K562 (cell line): Measurements from ENCODE around the gene ELOVL4. TPM values are rescaled to one million over a fixed set of nuclear protein-coding genes. Genes with fewer than 3 reads are reported as not detected.

ENCODE experiments used
- ATAC-seq: fragments of 200-7000 bp; cut with Tn5 transposase; 3 replicates; pipeline ENCODE4 v1.9.1; 2020; ENCODE audit warnings: moderate library complexity
- BruUV-seq: library from RNA; stranded (reverse); fragments of 400-500 nt; replicated peaks from 2 replicates; lab custom pipeline; 2021; lab: Mats Ljungman, UMichigan
- CTCF ChIA-PET: fragments of 300-600 bp; formaldehyde crosslinking; extraction: SDS; loops from one replicate; lab custom pipeline; 2021; ENCODE audit warnings: low intra/inter-chr PET ratio; lab: Yijun Ruan, JAX
- POLR2A ChIA-PET: fragments of 300-600, 350-650 bp; sonication (Branson Sonifier 250); formaldehyde crosslinking; extraction: SDS; loops from one replicate; lab custom pipeline; 2021; ENCODE audit warnings: antibody characterized with exemption, inconsistent platforms; lab: Yijun Ruan, JAX
- DNase-seq, 4 experiments: peaks; one replicate each; pipeline versions ENCODE4 v3.0.0 to v3.0.0-alpha.2; 2011 to 2018; ENCODE audit warnings: low spot score in 3 of 4, mixed read lengths in 3 of 4; ENCODE audit errors: extremely low read depth in 1 of 4
- FAIRE-seq: peaks from 2 replicates; lab custom pipeline; 2011; peaks lifted over from hg19 to GRCh38; lab: Jason Lieb, UNC
- H2AFZ ChIP-seq: 2 replicates; pipeline ENCODE4 v1.6.0; 2011; ENCODE audit warnings: low read depth, low read length, control low read depth, inconsistent platforms
- H3K27ac ChIP-seq: fragments of 200-600 bp; 3 replicates; pipeline ENCODE4 v1.8.0; 2011; ENCODE audit warnings: low read depth, mild to moderate bottlenecking, control low read depth, inconsistent platforms, low read length, moderate library complexity, mixed read lengths; ENCODE audit errors: extremely low read depth
- H3K27me3 ChIP-seq, 2 experiments: fragments of 300-600 bp in 1 of 2; 2 replicates in 1 of 2; 3 replicates in 1 of 2; pipeline versions ENCODE4 v1.6.0 to v1.8.0; 2011; ENCODE audit warnings: inconsistent platforms in 2 of 2, low read length in 2 of 2, mild to moderate bottlenecking in 1 of 2, mixed read lengths in 1 of 2, moderate library complexity in 1 of 2; ENCODE audit not compliant: control insufficient read depth in 2 of 2, insufficient read depth in 2 of 2
- H3K36me3 ChIP-seq: fragments of 300-600 bp; 3 replicates; pipeline ENCODE4 v1.8.0; 2011; ENCODE audit warnings: mild to moderate bottlenecking, low read length, inconsistent platforms; ENCODE audit not compliant: control insufficient read depth, insufficient read depth
- H3K4me1 ChIP-seq, 2 experiments: fragments of 200-600 bp in 1 of 2; replicated peaks in 1 of 2; 2 replicates in 1 of 2; 3 replicates in 1 of 2; pipeline versions ENCODE4 v1.5.1 to v1.8.0; 2011; ENCODE audit warnings: inconsistent platforms in 2 of 2, low read length in 2 of 2, mild to moderate bottlenecking in 1 of 2, mixed read lengths in 1 of 2, moderate library complexity in 1 of 2; ENCODE audit not compliant: control insufficient read depth in 2 of 2, insufficient read depth in 2 of 2
- H3K4me2 ChIP-seq: 2 replicates; pipeline ENCODE4 v1.6.1; 2011; ENCODE audit warnings: low read length, control low read depth, inconsistent platforms, mixed read lengths; ENCODE audit not compliant: insufficient read depth
- H3K4me3 ChIP-seq: fragments of 200-600 bp; sonication (generic), shearing (Covaris generic); 2 replicates; pipeline ENCODE4 v1.5.1; 2016; ENCODE audit warnings: control low read depth, inconsistent platforms
- H3K79me2 ChIP-seq: fragments of 200-600 bp; 3 replicates; pipeline ENCODE4 v1.8.0; 2011; ENCODE audit warnings: low read length, inconsistent platforms; ENCODE audit not compliant: control insufficient read depth, insufficient read depth
- H3K9ac ChIP-seq, 2 experiments: 2 replicates each; pipeline versions ENCODE4 v1.6.0 to v1.6.1; 2011; ENCODE audit warnings: low read depth in 2 of 2, low read length in 2 of 2, control low read depth in 1 of 2, inconsistent platforms in 1 of 2, mild to moderate bottlenecking in 1 of 2, mixed read lengths in 1 of 2; ENCODE audit not compliant: insufficient read depth in 1 of 2
- H3K9me1 ChIP-seq: one replicate; pipeline ENCODE4 v1.6.0; 2011; ENCODE audit warnings: inconsistent platforms, mild to moderate bottlenecking, low read length, moderate library complexity; ENCODE audit not compliant: control insufficient read depth, insufficient read depth
- H3K9me3 ChIP-seq: replicated peaks from 2 replicates; pipeline ENCODE4 v1.5.1; 2011; ENCODE audit warnings: low read depth, low read length, inconsistent platforms; ENCODE audit not compliant: control insufficient read depth, insufficient read depth
- H4K20me1 ChIP-seq: replicated peaks from 2 replicates; pipeline ENCODE4 v1.6.1; 2011; ENCODE audit warnings: low read length, inconsistent platforms, mixed read lengths; ENCODE audit not compliant: control insufficient read depth, insufficient read depth
- HMG20A ChIP-seq: fragments of 450-650 bp; formaldehyde crosslinking; conservative IDR thresholded peaks from 2 replicates; pipeline ENCODE4 v1.4.0; 2020; ENCODE audit warnings: mild to moderate bottlenecking, mixed read lengths
- PTBP1 ChIP-seq: fragments of 200-400 bp; formaldehyde crosslinking; IDR thresholded peaks from 2 replicates; pipeline ENCODE4 v1.6.1; 2017; ENCODE audit warnings: low read depth, low read length
- RBFOX2 ChIP-seq: fragments of 200-400 bp; formaldehyde crosslinking; IDR thresholded peaks from 2 replicates; pipeline ENCODE4 v1.6.1; 2017; ENCODE audit warnings: low read depth, mild to moderate bottlenecking, low read length, moderate library complexity
- RBM17 ChIP-seq: fragments of 200-400 bp; formaldehyde crosslinking; IDR thresholded peaks from 2 replicates; pipeline ENCODE4 v1.6.1; 2017; ENCODE audit warnings: low read depth, mild to moderate bottlenecking, low read length, borderline replicate concordance
- ZNF253 ChIP-seq: fragments of 250-450 bp; sonication (Bioruptor Pico); conservative IDR thresholded peaks from 2 replicates; pipeline ENCODE4 v1.6.1; 2021; ENCODE audit warnings: mild to moderate bottlenecking
- WGBS: fragments of 100-300 bp; shearing (Covaris generic); methylation state at CpG from one replicate; pipeline ENCODE4 v1.1.6; 2016; ENCODE audit warnings: low coverage, mixed read lengths; ENCODE audit not compliant: insufficient coverage; ENCODE audit errors: missing lambda C conversion rate; 5-methylcytosine and 5-hydroxymethylcytosine counted together
- in situ Hi-C: fragments of 300-500 bp; cut with MboI; formaldehyde crosslinking; loops from 4 replicates; pipeline ENCODE4 v1.15.0; 2018; ENCODE audit warnings: inconsistent platforms, mixed read lengths
- intact Hi-C: fragments of 100-400 bp; cut with micrococcal nuclease; formaldehyde crosslinking; loops from 2 replicates; pipeline ENCODE4 v1.14.2; 2022
- polyA plus RNA-seq, 8 experiments: library from polyadenylated mRNA; depleted of rRNA in 4 of 8; stranded (reverse) in 5 of 8; unstranded in 3 of 8; fragments of >200 nt; fragmentation: Nextera tagmentation in 2 of 8; fragmentation: Illumina TruSeq in 1 of 8; extraction: Ambion mirVana in 2 of 8; extraction: Trizol in 1 of 8; gene quantifications; 2 replicates each; pipeline versions ENCODE4 v1.2.1 to v1.2.3, GENCODE V29; 2011 to 2014; ENCODE audit warnings: inconsistent platforms in 1 of 8, missing spikeins in 1 of 8
- total RNA-seq, 7 experiments: library from RNA; depleted of rRNA in 6 of 7; stranded (reverse); fragments of >200 nt in 6 of 7; fragmentation: Illumina TruSeq in 2 of 7; extraction: Trizol in 2 of 7; gene quantifications; 2 replicates each; pipeline versions ENCODE4 v1.2.1 to v1.2.3, GENCODE V29; 2011 to 2021; ENCODE audit warnings: low replicate concordance in 1 of 7
- TF ChIP-seq, protein P1 (sequence below): fragments of 450-650 bp; IDR thresholded peaks from 2 replicates; pipeline ENCODE4 v1.7.1; 2018; ENCODE audit warnings: mild to moderate bottlenecking, low read depth; ENCODE audit not compliant: partially characterized antibody

The ELOVL4 gene
- total and polyA plus RNA-seq, 9 of the 15 experiments (the other 6 are each of a cell fraction or from before 2014, with no cell fraction given): not detected

DNA sequence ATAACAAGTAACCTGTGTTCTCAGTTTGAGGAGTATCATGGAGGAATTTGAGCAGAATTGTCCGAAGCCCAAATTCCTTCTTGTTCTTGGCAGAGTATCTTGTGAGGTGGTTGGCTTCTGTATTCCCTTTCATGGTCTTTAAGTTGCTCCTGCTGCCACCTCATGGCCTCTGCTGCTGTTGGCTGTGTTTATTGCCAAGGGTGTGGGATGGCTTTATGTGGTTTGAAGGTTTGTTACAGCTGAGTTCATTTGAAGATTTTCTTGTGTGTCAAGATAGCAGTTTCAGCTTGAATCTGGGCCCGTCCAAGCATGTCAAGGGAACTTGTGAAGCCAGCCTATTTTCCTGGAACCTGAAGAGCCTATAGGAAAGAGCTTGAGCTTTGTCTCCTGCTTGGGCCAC lies 36.9 kb upstream of the ELOVL4 start (continued):
- TF ChIP-seq, protein P1, sequence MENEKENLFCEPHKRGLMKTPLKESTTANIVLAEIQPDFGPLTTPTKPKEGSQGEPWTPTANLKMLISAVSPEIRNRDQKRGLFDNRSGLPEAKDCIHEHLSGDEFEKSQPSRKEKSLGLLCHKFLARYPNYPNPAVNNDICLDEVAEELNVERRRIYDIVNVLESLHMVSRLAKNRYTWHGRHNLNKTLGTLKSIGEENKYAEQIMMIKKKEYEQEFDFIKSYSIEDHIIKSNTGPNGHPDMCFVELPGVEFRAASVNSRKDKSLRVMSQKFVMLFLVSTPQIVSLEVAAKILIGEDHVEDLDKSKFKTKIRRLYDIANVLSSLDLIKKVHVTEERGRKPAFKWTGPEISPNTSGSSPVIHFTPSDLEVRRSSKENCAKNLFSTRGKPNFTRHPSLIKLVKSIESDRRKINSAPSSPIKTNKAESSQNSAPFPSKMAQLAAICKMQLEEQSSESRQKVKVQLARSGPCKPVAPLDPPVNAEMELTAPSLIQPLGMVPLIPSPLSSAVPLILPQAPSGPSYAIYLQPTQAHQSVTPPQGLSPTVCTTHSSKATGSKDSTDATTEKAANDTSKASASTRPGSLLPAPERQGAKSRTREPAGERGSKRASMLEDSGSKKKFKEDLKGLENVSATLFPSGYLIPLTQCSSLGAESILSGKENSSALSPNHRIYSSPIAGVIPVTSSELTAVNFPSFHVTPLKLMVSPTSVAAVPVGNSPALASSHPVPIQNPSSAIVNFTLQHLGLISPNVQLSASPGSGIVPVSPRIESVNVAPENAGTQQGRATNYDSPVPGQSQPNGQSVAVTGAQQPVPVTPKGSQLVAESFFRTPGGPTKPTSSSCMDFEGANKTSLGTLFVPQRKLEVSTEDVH: no peak
- TF ChIP-seq HMG20A (CRISPR knock-in tag) (no peak), PTBP1 (no peak), RBM17 (no peak)

DNA sequence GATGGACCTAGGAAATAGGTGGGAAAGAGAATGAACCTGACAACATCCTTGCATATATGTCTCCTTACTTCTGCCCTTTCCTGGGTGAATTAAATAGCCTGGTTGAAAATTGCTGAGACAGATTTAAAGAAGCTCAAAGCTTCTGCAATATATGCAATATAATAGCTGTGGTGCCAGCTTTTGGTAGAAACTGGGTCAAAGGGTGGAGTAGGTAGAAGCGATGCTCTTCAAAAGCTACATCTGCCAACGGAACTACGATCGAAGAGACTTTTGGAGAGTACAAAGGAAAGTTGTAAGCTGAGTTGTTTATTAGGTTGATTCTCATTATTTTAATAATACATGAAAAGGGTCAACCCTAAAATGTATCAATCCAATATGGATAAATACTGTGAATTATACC lies 34.3 kb upstream of the ELOVL4 start:
- no TSS peak for BruUV-seq
- Histone ChIP-seq H3K9ac (no peak overlapping the region), H3K79me2 (no peaks in the 10 kb centered on the region), H3K9me1 (no peaks in the 10 kb centered on the region), H3K4me3 (no peak overlapping the region), H3K36me3 (no peaks in the 10 kb centered on the region), H2AFZ (no peak overlapping the region), H3K4me1 (no peaks in the 10 kb centered on the region), H4K20me1 (no peaks in the 10 kb centered on the region), H3K27ac (no peak overlapping the region), H3K4me2 (no peak overlapping the region), H3K27me3 (no peaks in the 10 kb centered on the region), H3K9me3 (no peaks in the 10 kb centered on the region)
- POLR2A ChIA-PET: interaction anchor here (1.3 to 1.7 kb wide), 2 partner anchors 17 to 33 kb away, joined by 3 to 5 read pairs; no protein-coding TSS in a partner anchor
- ATAC-seq (no peak), DNase-seq (no peak), FAIRE-seq (no peak)
- intact Hi-C loops (no loop called here), in situ Hi-C loops (no loop called here)
- CTCF ChIA-PET: interaction anchor here (0.5 kb wide), 1 partner anchor 1041 kb away, joined by 3 read pairs; no protein-coding TSS in a partner anchor
- 1% methylated on average over 4 of the region's 4 CpGs for WGBS
- TF ChIP-seq ZNF253 (no peak), RBFOX2 (no peak)
